ENCODE results near the gene RPH3AL. TPM values are rescaled to one million over a fixed set of nuclear protein-coding genes. Genes with fewer than 3 reads are reported as not detected.

The RPH3AL gene
- total RNA-seq, 1 experiment from 2014 or later = 3.0 TPM

DNA sequence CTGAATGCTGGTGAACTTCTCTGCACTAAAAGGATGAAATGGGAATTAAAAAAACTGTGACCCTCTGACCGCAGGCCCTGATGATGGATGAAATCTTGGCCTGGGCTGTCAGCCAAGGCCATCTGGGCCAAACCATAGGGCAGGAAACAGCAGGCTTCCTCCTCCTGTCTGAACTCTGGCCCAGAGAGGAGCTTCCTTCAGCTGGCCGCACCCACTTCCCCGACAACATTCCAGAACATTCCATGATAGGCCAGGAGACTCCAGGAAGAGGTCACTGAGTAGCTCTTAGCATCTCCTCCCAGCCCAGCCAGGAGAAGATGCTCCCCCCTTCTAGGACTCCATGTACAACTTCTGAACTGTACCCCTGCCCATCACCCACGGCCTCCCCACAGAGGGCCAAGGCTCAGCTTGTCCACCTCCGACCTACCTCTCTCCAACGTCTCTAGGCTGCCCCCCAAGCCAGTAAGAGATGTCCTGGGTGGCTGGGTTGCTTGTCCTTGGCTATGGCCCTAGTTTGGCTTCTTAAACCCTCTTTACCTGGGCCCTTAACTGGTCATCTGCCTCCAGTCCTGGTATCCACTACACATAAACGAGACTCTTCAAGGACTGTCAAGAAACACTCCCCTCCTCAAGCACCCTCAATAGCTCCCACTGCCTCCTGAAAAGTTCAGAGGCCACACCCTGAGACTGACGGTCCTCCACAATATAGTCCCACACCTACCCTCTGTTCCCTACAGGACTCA lies 1.7 kb downstream of the RPH3AL start:
- Histone ChIP-seq H3K9ac (ENCODE audit: extremely low read depth, insufficient read length, low read length) (no peak overlapping the region), H3K27ac (ENCODE audit: insufficient read length, low read depth, low read length) (no peak overlapping the region), H4K8ac (replicated peaks; ENCODE audit: insufficient read length, low read depth, low read length) (no peak overlapping the region), H4K91ac (ENCODE audit: insufficient read length, low read depth, low read length) (no peak overlapping the region), H2BK15ac (ENCODE audit: low read depth, low read length) (no peak overlapping the region), H2BK12ac (ENCODE audit: insufficient read length, low read depth, low read length) (no peak overlapping the region), H3K4me2 (ENCODE audit: insufficient read depth, insufficient read length, low read length) (no peak overlapping the region), H3K56ac (ENCODE audit: insufficient read length, low read depth, low read length) (no peak overlapping the region), H3K14ac (ENCODE audit: insufficient read depth, low read length) (no peak overlapping the region; the same call in 1 of the 2 replicates), H3K4me1 (ENCODE audit: insufficient read depth, low read length) (no peaks in the 10 kb centered on the region), H3K79me2 (ENCODE audit: insufficient read depth, low read length) (no peaks in the 10 kb centered on the region), H3K18ac (ENCODE audit: insufficient read length, low read depth, low read length) (no peak overlapping the region), H2BK120ac (ENCODE audit: low read depth, low read length, poor library complexity, severe bottlenecking) (no peak overlapping the region), H3K9me3 (ENCODE audit: control insufficient read depth, low read depth, low read length) (no peaks in the 10 kb centered on the region), H3K23me2 (ENCODE audit: insufficient read length, low read depth, low read length, poor library complexity, severe bottlenecking) (no peaks in the 10 kb centered on the region), H2AK5ac (ENCODE audit: insufficient read length, low read length) (no peak overlapping the region), H4K20me1 (ENCODE audit: control insufficient read depth, insufficient read depth, insufficient read length) (no peaks in the 10 kb centered on the region), H3K23ac (ENCODE audit: insufficient read length, low read depth, low read length) (no peak overlapping the region), H2BK20ac (ENCODE audit: low read depth, low read length, poor library complexity, severe bottlenecking) (no peak overlapping the region), H3K27me3 (ENCODE audit: insufficient read depth, low read length) (no peaks in the 10 kb centered on the region), H4K5ac (ENCODE audit: insufficient read length, low read depth, low read length) (no peak overlapping the region), H3K79me1 (ENCODE audit: insufficient read depth, low read depth, low read length, poor library complexity, severe bottlenecking) (no peaks in the 10 kb centered on the region), H2BK5ac (ENCODE audit: insufficient read length, low read length) (no peak overlapping the region), H3K4ac (ENCODE audit: low read depth, low read length) (no peak overlapping the region), H3T11ph (ENCODE audit: low read length) (no peak overlapping the region), H2AFZ (ENCODE audit: low read length) (no peak overlapping the region)
- Mint-ChIP-seq H3K27me3 (ENCODE audit: low read depth) (no peaks in the 10 kb centered on the region; the same call in 1 of the 2 replicates), H3K4me1 (peaks cover 23 to 30% of the 10 kb centered on the region in 2 experiments), H3K36me3 (ENCODE audit: insufficient read depth in 1 of 3, low read depth in 3 of 3) (peaks cover 0 to 6% (median 0%) of the 10 kb centered on the region in 3 experiments; a peak in 1 of 7 replicates), H3K27ac (peak overlapping the region in 1 of 3 experiments; percentile 41; a peak in 3 of 7 replicates), H3K4me3 (no peak overlapping the region), H3K9me3 (peaks cover 5 to 6% of the 10 kb centered on the region in 2 experiments; a peak in 2 of 5 replicates)
- WGBS (ENCODE audit: extremely low coverage, insufficient read length, low lambda C conversion rate) = no CpG with 5 or more reads among the region's 8 CpGs
- DNase-seq = peak; percentile 27
- TF ChIP-seq, protein P1, sequence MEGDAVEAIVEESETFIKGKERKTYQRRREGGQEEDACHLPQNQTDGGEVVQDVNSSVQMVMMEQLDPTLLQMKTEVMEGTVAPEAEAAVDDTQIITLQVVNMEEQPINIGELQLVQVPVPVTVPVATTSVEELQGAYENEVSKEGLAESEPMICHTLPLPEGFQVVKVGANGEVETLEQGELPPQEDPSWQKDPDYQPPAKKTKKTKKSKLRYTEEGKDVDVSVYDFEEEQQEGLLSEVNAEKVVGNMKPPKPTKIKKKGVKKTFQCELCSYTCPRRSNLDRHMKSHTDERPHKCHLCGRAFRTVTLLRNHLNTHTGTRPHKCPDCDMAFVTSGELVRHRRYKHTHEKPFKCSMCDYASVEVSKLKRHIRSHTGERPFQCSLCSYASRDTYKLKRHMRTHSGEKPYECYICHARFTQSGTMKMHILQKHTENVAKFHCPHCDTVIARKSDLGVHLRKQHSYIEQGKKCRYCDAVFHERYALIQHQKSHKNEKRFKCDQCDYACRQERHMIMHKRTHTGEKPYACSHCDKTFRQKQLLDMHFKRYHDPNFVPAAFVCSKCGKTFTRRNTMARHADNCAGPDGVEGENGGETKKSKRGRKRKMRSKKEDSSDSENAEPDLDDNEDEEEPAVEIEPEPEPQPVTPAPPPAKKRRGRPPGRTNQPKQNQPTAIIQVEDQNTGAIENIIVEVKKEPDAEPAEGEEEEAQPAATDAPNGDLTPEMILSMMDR (conservative IDR thresholded peaks at IDR 0.05) = no peak

Data from H9 (cell line).